HepG2 (cell line): ENCODE measurements around the gene CLIP2. TPM values are rescaled to one million over a fixed set of nuclear protein-coding genes. Genes with fewer than 3 reads are reported as not detected.

Source experiments
- GZF1 ChIP-seq: sonication (generic); formaldehyde crosslinking; IDR thresholded peaks from 2 replicates; pipeline ENCODE4 v1.5.1; 2020; ENCODE audit warnings: mild to moderate bottlenecking, missing genetic modification reagents
- PATZ1 ChIP-seq: sonication (generic); formaldehyde crosslinking; IDR thresholded peaks from 2 replicates; pipeline ENCODE4 v1.4.0; 2020; ENCODE audit warnings: missing genetic modification reagents
- RERE ChIP-seq: IDR thresholded peaks from 2 replicates; pipeline ENCODE4 v1.6.1; 2016; ENCODE audit warnings: low read depth, missing genetic modification reagents, missing compliant biosample characterization
- RFX3 ChIP-seq: IDR thresholded peaks from 2 replicates; pipeline ENCODE4 v1.6.1; 2016; ENCODE audit warnings: missing biosample characterization, missing genetic modification reagents
- TERF1 ChIP-seq: sonication (generic); formaldehyde crosslinking; IDR thresholded peaks from 2 replicates; pipeline ENCODE4 v1.8.0; 2022; ENCODE audit warnings: mild to moderate bottlenecking, missing genetic modification reagents, moderate library complexity
- TRAFD1 ChIP-seq: sonication (generic); formaldehyde crosslinking; IDR thresholded peaks from 2 replicates; pipeline ENCODE4 v1.5.1; 2020; ENCODE audit warnings: missing genetic modification reagents, mild to moderate bottlenecking, borderline replicate concordance
- XBP1 ChIP-seq: sonication (generic); formaldehyde crosslinking; IDR thresholded peaks from 2 replicates; pipeline ENCODE4 v1.5.0; 2020; ENCODE audit warnings: missing genetic modification reagents
- ZBED4 ChIP-seq: sonication (generic); formaldehyde crosslinking; IDR thresholded peaks from 2 replicates; pipeline ENCODE4 v1.4.0; 2020; ENCODE audit warnings: missing genetic modification reagents, borderline replicate concordance
- ZFP37 ChIP-seq: sonication (generic); formaldehyde crosslinking; IDR thresholded peaks from 2 replicates; pipeline ENCODE4 v1.4.0; 2020; ENCODE audit warnings: missing genetic modification reagents, borderline replicate concordance
- ZFYVE20 ChIP-seq: sonication (generic); formaldehyde crosslinking; IDR thresholded peaks from 2 replicates; pipeline ENCODE4 v1.8.0; 2023; ENCODE audit warnings: low read depth, mild to moderate bottlenecking, moderate library complexity, missing genetic modification reagents, borderline replicate concordance
- ZMYM4 ChIP-seq: sonication (generic); formaldehyde crosslinking; IDR thresholded peaks from 2 replicates; pipeline ENCODE4 v1.8.1; 2023; ENCODE audit warnings: mild to moderate bottlenecking, missing genetic modification reagents
- ZNF225 ChIP-seq: sonication (generic); formaldehyde crosslinking; IDR thresholded peaks from 2 replicates; pipeline ENCODE4 v1.4.0; 2020; ENCODE audit warnings: mild to moderate bottlenecking, missing genetic modification reagents
- ZNF749 ChIP-seq: sonication (generic); formaldehyde crosslinking; IDR thresholded peaks from 2 replicates; pipeline ENCODE4 v1.8.0; 2022; ENCODE audit warnings: mild to moderate bottlenecking, missing genetic modification reagents, moderate library complexity, borderline replicate concordance
- polyA plus RNA-seq, 8 experiments: library from polyadenylated mRNA; depleted of rRNA in 3 of 8; stranded (reverse) in 7 of 8; unstranded in 1 of 8; fragments of >200 nt; fragmentation: Illumina TruSeq in 4 of 8; extraction: Trizol in 4 of 8; gene quantifications; 2 replicates each; pipeline versions ENCODE4 v1.2.1 to v1.2.3, GENCODE V29; 2011 to 2016; ENCODE audit warnings: low read depth in 4 of 8, missing spikeins in 1 of 8, mixed read lengths in 1 of 8; ENCODE audit not compliant: insufficient read depth in 1 of 8
- total RNA-seq, 5 experiments: library from RNA; depleted of rRNA; stranded (reverse); fragments of >200 nt; fragmentation: Illumina TruSeq; extraction: Trizol; gene quantifications; 2 replicates each; pipeline ENCODE4 v1.2.3, GENCODE V29; 2016; ENCODE audit warnings: low read depth in 1 of 5

The CLIP2 gene
- total and polyA plus RNA-seq, 2 of the 13 experiments (the other 11 are each of a cell fraction or from before 2014, with no cell fraction given): 6.5 to 17.4 TPM

- TF ChIP-seq RFX3 (no peak), ZNF225 (CRISPR knock-in tag) (no peak), ZMYM4 (CRISPR knock-in tag) (no peak), TERF1 (CRISPR knock-in tag) (no peak), ZFYVE20 (no peak), GZF1 (CRISPR knock-in tag) (no peak), ZBED4 (CRISPR knock-in tag) (no peak), PATZ1 (CRISPR knock-in tag) (peak; percentile 76), TRAFD1 (no peak), ZFP37 (CRISPR knock-in tag) (no peak), ZNF749 (CRISPR knock-in tag) (no peak), RERE (CRISPR knock-in tag) (no peak), XBP1 (CRISPR knock-in tag) (no peak)
These were observed 19.4 kb upstream of the CLIP2 start (continued) for GRCh38 chr7:74269757-74270277.
